Liver (tissue), 9 donors: ENCODE results near the gene LVRN. TPM values are rescaled to one million over a fixed set of nuclear protein-coding genes. Genes with fewer than 3 reads are reported as not detected.
A peak's percentile ranks its signal among the peaks of the same experiment; 100 is the strongest.
"Not testable (repeated sequence)": the region's sequence is repeated elsewhere in the genome, so short reads cannot be mapped to it uniquely, and the experiment has no call there.

Experiments used
- DNase-seq: peaks from one replicate; pipeline ENCODE4 v3.0.0-alpha.2; 2017; ENCODE audit warnings: low spot score
- H3K27ac ChIP-seq, 2 donors: one replicate each; pipeline ENCODE4 v1.7.0; 2013; ENCODE audit warnings: inconsistent platforms in 2 of 2, low read length in 2 of 2, control low read depth in 1 of 2, low read depth in 1 of 2, mild to moderate bottlenecking in 1 of 2
- H3K27me3 ChIP-seq, 4 donors: one replicate each; pipeline versions ENCODE4 v1.6.1 to v1.7.0; 2013; ENCODE audit warnings: low read length in 3 of 4, inconsistent platforms in 1 of 4, mild to moderate bottlenecking in 1 of 4, moderate library complexity in 1 of 4; ENCODE audit not compliant: control insufficient read depth in 4 of 4, insufficient read depth in 4 of 4
- H3K36me3 ChIP-seq, 4 donors: one replicate each; pipeline versions ENCODE4 v1.6.1 to v1.7.0; 2013; ENCODE audit warnings: low read length in 3 of 4, mild to moderate bottlenecking in 3 of 4, low read depth in 1 of 4, moderate library complexity in 1 of 4; ENCODE audit not compliant: control insufficient read depth in 4 of 4, insufficient read depth in 3 of 4
- H3K4me1 ChIP-seq, 4 donors: one replicate each; pipeline versions ENCODE4 v1.6.1 to v1.7.0; 2013; ENCODE audit warnings: low read length in 3 of 4, mild to moderate bottlenecking in 3 of 4, moderate library complexity in 1 of 4; ENCODE audit not compliant: control insufficient read depth in 4 of 4, insufficient read depth in 4 of 4
- H3K4me3 ChIP-seq, 3 donors: one replicate each; pipeline versions ENCODE4 v1.6.1 to v1.7.0; 2013; ENCODE audit warnings: low read length in 3 of 3, control low read depth in 1 of 3, low read depth in 1 of 3, mild to moderate bottlenecking in 1 of 3
- H3K9ac ChIP-seq, 2 donors: one replicate each; pipeline ENCODE4 v1.7.0; 2013; ENCODE audit warnings: low read length in 2 of 2, mild to moderate bottlenecking in 2 of 2, moderate library complexity in 2 of 2, control low read depth in 1 of 2, low read depth in 1 of 2
- H3K9me3 ChIP-seq, 4 donors: one replicate each; pipeline versions ENCODE4 v1.6.1 to v1.7.0; 2013; ENCODE audit warnings: low read length in 3 of 4; ENCODE audit not compliant: control insufficient read depth in 4 of 4
- EGR1 ChIP-seq, 2 donors: IDR thresholded peaks; 2 replicates each; pipeline ENCODE4 v1.6.1; 2016 to 2018; ENCODE audit warnings: antibody characterized with exemption in 2 of 2, low read depth in 2 of 2
- FOXA1 ChIP-seq: IDR thresholded peaks from 2 replicates; pipeline ENCODE4 v1.6.1; 2016; ENCODE audit warnings: antibody characterized with exemption
- GABPA ChIP-seq, 2 donors: IDR thresholded peaks in 1 of 2; conservative IDR thresholded peaks in 1 of 2; 2 replicates each; pipeline ENCODE4 v1.6.1; 2016; ENCODE audit warnings: antibody characterized with exemption in 2 of 2, mild to moderate bottlenecking in 1 of 2, moderate library complexity in 1 of 2
- HNF4A ChIP-seq, 2 donors: conservative IDR thresholded peaks; 2 replicates each; pipeline ENCODE4 v1.6.1; 2016; ENCODE audit warnings: antibody characterized with exemption in 2 of 2, mild to moderate bottlenecking in 2 of 2
- HNF4G ChIP-seq: IDR thresholded peaks from 2 replicates; pipeline ENCODE4 v1.6.1; 2016; ENCODE audit warnings: antibody characterized with exemption
- NR2F2 ChIP-seq: IDR thresholded peaks from 2 replicates; pipeline ENCODE4 v1.6.1; 2016; ENCODE audit warnings: antibody characterized with exemption
- RAD21 ChIP-seq, 2 donors: IDR thresholded peaks; 2 replicates each; pipeline ENCODE4 v1.6.1; 2016; ENCODE audit warnings: antibody characterized with exemption in 2 of 2, mild to moderate bottlenecking in 2 of 2
- RXRA ChIP-seq, 2 donors: IDR thresholded peaks; 2 replicates each; pipeline ENCODE4 v1.6.1; 2017 to 2018; ENCODE audit warnings: antibody characterized with exemption in 2 of 2, mild to moderate bottlenecking in 1 of 2
- WGBS: extraction: QIAGEN DNeasy Blood & Tissue Kit; methylation state at CpG from one replicate; pipeline ENCODE4 v1.1.7; 2013; 5-methylcytosine and 5-hydroxymethylcytosine counted together
- polyA plus RNA-seq, 2 donors: library from polyadenylated mRNA; stranded (reverse) in 1 of 2; unstranded in 1 of 2; fragments of 200-250 nt in 1 of 2; fragments of >200 nt in 1 of 2; fragmentation: Nextera tagmentation in 1 of 2; extraction: Ambion mirVana in 1 of 2; gene quantifications; one replicate each; pipeline versions ENCODE4 v1.2.1 to v1.2.3, GENCODE V29; 2013 to 2015
- total RNA-seq, 2 donors: library from RNA; depleted of rRNA; stranded (reverse); fragments of >200 nt; gene quantifications; one replicate each; pipeline ENCODE4 v1.2.3, GENCODE V29; 2014
- TF ChIP-seq, protein P1 (sequence below): IDR thresholded peaks from 2 replicates; pipeline ENCODE4 v1.6.1; 2016; ENCODE audit warnings: antibody characterized with exemption
- TF ChIP-seq, protein P2 (sequence below): IDR thresholded peaks from 2 replicates; pipeline ENCODE4 v1.6.1; 2016; ENCODE audit warnings: antibody characterized with exemption
- TF ChIP-seq, protein P3 (sequence below): IDR thresholded peaks from 2 replicates; pipeline ENCODE4 v1.6.1; 2016; ENCODE audit warnings: antibody characterized with exemption
- donor health status: healthy.
- donor health status: healthy.
- donor health status: healthy.
- donor health status: healthy.
- donor health status: healthy.

Gene LVRN, protein sequence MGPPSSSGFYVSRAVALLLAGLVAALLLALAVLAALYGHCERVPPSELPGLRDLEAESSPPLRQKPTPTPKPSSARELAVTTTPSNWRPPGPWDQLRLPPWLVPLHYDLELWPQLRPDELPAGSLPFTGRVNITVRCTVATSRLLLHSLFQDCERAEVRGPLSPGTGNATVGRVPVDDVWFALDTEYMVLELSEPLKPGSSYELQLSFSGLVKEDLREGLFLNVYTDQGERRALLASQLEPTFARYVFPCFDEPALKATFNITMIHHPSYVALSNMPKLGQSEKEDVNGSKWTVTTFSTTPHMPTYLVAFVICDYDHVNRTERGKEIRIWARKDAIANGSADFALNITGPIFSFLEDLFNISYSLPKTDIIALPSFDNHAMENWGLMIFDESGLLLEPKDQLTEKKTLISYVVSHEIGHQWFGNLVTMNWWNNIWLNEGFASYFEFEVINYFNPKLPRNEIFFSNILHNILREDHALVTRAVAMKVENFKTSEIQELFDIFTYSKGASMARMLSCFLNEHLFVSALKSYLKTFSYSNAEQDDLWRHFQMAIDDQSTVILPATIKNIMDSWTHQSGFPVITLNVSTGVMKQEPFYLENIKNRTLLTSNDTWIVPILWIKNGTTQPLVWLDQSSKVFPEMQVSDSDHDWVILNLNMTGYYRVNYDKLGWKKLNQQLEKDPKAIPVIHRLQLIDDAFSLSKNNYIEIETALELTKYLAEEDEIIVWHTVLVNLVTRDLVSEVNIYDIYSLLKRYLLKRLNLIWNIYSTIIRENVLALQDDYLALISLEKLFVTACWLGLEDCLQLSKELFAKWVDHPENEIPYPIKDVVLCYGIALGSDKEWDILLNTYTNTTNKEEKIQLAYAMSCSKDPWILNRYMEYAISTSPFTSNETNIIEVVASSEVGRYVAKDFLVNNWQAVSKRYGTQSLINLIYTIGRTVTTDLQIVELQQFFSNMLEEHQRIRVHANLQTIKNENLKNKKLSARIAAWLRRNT
- under 1 TPM in 1 of 2 donors, not detected in 1; 0.17 TPM for total RNA-seq
- under 1 TPM; 0.05 to 0.11 TPM for polyA plus RNA-seq

GRCh38 chr5:115962239-115962564, at the start of gene LVRN:
TSS of gene LVRN (plus strand) at chr5:115962475. CDS start at chr5:115962618, 143 bp downstream.
- 8% methylated on average over 18 of the region's 18 CpGs for WGBS
- no peak within 1 kb of the TSS for H3K27ac ChIP-seq
- DNase-seq: no peak
- H3K27me3 ChIP-seq: peaks cover 0 to 21% (median 8%) of the 10 kb centered on the region in 4 donors
- no peak within 1 kb of the TSS for H3K9ac ChIP-seq
- no peaks in the 10 kb centered on the region for H3K36me3 ChIP-seq
- H3K9me3 ChIP-seq: peaks cover 0 to 5% (median 0%) of the 10 kb centered on the region in 4 donors
- TF ChIP-seq, protein P1, sequence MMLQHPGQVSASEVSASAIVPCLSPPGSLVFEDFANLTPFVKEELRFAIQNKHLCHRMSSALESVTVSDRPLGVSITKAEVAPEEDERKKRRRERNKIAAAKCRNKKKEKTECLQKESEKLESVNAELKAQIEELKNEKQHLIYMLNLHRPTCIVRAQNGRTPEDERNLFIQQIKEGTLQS: no peak
- no peak for TF ChIP-seq RXRA (IDR thresholded peaks at IDR 0.05)
- TF ChIP-seq EGR1 (IDR thresholded peaks at IDR 0.05; ENCODE audit: low read depth in 2 of 2): no peak
- TF ChIP-seq NR2F2: no peak
- no peak for TF ChIP-seq HNF4G
- no peak for TF ChIP-seq HNF4A (conservative IDR thresholded peaks at IDR 0.05)
- TF ChIP-seq, protein P2, sequence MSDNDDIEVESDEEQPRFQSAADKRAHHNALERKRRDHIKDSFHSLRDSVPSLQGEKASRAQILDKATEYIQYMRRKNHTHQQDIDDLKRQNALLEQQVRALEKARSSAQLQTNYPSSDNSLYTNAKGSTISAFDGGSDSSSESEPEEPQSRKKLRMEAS: no peak
- TF ChIP-seq RAD21 (IDR thresholded peaks at IDR 0.05): no peak
- TF ChIP-seq, protein P3, sequence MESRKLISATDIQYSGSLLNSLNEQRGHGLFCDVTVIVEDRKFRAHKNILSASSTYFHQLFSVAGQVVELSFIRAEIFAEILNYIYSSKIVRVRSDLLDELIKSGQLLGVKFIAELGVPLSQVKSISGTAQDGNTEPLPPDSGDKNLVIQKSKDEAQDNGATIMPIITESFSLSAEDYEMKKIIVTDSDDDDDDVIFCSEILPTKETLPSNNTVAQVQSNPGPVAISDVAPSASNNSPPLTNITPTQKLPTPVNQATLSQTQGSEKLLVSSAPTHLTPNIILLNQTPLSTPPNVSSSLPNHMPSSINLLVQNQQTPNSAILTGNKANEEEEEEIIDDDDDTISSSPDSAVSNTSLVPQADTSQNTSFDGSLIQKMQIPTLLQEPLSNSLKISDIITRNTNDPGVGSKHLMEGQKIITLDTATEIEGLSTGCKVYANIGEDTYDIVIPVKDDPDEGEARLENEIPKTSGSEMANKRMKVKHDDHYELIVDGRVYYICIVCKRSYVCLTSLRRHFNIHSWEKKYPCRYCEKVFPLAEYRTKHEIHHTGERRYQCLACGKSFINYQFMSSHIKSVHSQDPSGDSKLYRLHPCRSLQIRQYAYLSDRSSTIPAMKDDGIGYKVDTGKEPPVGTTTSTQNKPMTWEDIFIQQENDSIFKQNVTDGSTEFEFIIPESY: no peak
- TF ChIP-seq GABPA (IDR thresholded peaks at IDR 0.05 in 1 of 2, conservative IDR thresholded peaks at IDR 0.05 in 1 of 2): no peak
- no peak for TF ChIP-seq FOXA1
- H3K4me1 ChIP-seq: peaks cover 0 to 18% (median 7%) of the 10 kb centered on the region in 4 donors
- H3K4me3 ChIP-seq: peak within 1 kb of the TSS in 2 of 3 donors; percentile 6 to 46

DNA sequence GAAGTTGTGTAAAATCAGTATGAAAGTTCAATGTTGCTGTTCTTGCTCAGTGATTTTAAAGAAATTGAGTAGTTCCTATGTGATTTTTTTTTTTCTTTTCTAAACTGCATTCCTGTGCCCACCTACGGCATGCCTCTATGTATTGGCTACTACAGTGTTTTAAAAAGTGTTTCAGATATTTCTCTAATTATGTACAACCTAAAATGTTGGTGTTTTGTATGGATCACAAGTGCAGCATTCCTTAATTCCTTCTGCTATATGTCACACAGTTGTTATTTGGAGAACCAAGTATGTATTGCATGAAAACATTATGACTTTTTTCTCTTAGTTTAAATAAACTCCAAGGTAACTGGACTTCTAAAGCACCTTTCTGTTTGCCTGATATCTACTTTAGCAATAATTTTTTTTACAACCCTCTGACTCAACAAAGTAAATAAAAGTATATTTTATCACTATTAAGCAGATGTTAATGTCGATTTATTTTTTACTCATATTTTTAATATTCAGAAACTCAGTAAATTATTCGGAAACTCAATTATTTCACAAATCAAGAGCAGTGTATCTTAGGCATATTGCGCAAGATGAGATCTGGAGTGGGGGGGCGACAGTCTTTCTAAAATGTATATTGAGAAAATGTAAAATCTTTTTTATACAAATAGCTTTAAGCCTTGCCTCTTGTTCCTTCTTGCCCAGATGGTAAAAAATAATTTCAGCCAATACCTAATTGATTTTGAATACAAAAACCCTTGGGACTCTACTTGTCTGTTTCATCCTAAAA, 48.5 kb upstream of the LVRN start:
- H3K36me3 ChIP-seq, H3K27ac ChIP-seq, H3K27me3 ChIP-seq, H3K9ac ChIP-seq, H3K4me3 ChIP-seq, DNase-seq, H3K4me1 ChIP-seq, H3K9me3 ChIP-seq: not testable (repeated sequence)
- 95% methylated on average over 5 of the region's 5 CpGs for WGBS
